Lung (tissue), 12 donors: ENCODE measurements around the gene CSTF1. TPM values are rescaled to one million over a fixed set of nuclear protein-coding genes. Genes with fewer than 3 reads are reported as not detected.
A peak's percentile ranks its signal among the peaks of the same experiment; 100 is the strongest.

Source experiments
- ATAC-seq: fragments of 200-7000 bp; cut with Tn5 transposase; one replicate; pipeline ENCODE4 v1.9.1; 2020; ENCODE audit warnings: moderate number of reproducible peaks; ENCODE audit not compliant: insufficient read depth, low FRiP score
- DNase-seq, 3 donors: peaks; one replicate each; pipeline ENCODE4 v3.0.0-alpha.2; 2013 to 2017
- H3K27ac ChIP-seq, 2 donors: one replicate each; pipeline ENCODE4 v1.5.1; 2013; ENCODE audit warnings: mild to moderate bottlenecking in 2 of 2, moderate library complexity in 2 of 2, control low read depth in 1 of 2, inconsistent platforms in 1 of 2, low read depth in 1 of 2, low read length in 1 of 2
- H3K27me3 ChIP-seq, 3 donors: one replicate each; pipeline ENCODE4 v1.5.1; 2013; ENCODE audit warnings: low read length in 2 of 3; ENCODE audit not compliant: control insufficient read depth in 3 of 3, insufficient read depth in 3 of 3
- H3K36me3 ChIP-seq, 4 donors: one replicate each; pipeline ENCODE4 v1.5.1; 2013; ENCODE audit warnings: low read length in 4 of 4, mild to moderate bottlenecking in 1 of 4, moderate library complexity in 1 of 4; ENCODE audit not compliant: control insufficient read depth in 4 of 4, insufficient read depth in 4 of 4
- H3K4me1 ChIP-seq, 5 donors: one replicate each; pipeline ENCODE4 v1.5.1; 2013; ENCODE audit warnings: low read length in 5 of 5, mild to moderate bottlenecking in 2 of 5, moderate library complexity in 1 of 5; ENCODE audit not compliant: control insufficient read depth in 5 of 5, insufficient read depth in 5 of 5
- H3K4me3 ChIP-seq: one replicate; pipeline ENCODE4 v1.5.1; 2013; ENCODE audit warnings: mild to moderate bottlenecking, control low read depth, moderate library complexity
- H3K9ac ChIP-seq, 2 donors: one replicate each; pipeline ENCODE4 v1.5.1; 2013; ENCODE audit warnings: low read length in 2 of 2, control low read depth in 1 of 2; ENCODE audit not compliant: insufficient read depth in 1 of 2
- H3K9me3 ChIP-seq, 4 donors: one replicate each; pipeline ENCODE4 v1.5.1; 2013; ENCODE audit warnings: low read length in 3 of 4, mild to moderate bottlenecking in 1 of 4, moderate library complexity in 1 of 4; ENCODE audit not compliant: control insufficient read depth in 4 of 4, insufficient read depth in 3 of 4
- CTCF ChIP-seq: IDR thresholded peaks from 2 replicates; pipeline ENCODE4 v1.5.1; 2012; ENCODE audit warnings: mild to moderate bottlenecking; ENCODE audit errors: control extremely low read depth, extremely low read depth
- whole genome bisulfite sequencing, 2 donors: extraction: QIAGEN DNeasy Blood & Tissue Kit; methylation state at CpG; one replicate each; pipeline ENCODE4 v1.1.7; 2013; 5-methylcytosine and 5-hydroxymethylcytosine counted together
- polyA plus RNA-seq, 2 donors: library from polyadenylated mRNA; stranded (reverse); fragments of 200-250 nt; gene quantifications; one replicate each; pipeline ENCODE4 v1.2.1, GENCODE V29; 2013
- total RNA-seq, 2 donors: library from RNA; depleted of rRNA in 1 of 2; stranded (reverse); fragments of >200 nt in 1 of 2; gene quantifications; one replicate each; pipeline ENCODE4 v1.2.1, GENCODE V29; 2014 to 2021
- donor health status: control.
- donor health status: control.
- donor health status: Bipolar disorder and iron deficiency.
- donor health status: healthy.
- donor health status: DM: yes; HTN: yes; CAD: no.

Gene CSTF1
- total and polyA plus RNA-seq, 4 donors: 6.4 to 36.1 (median 19.1) TPM

- H3K4me1 ChIP-seq: peaks cover 0 to 61% (median 14%) of the 10 kb centered on the region in 5 donors
- peak in 2 of 3 donors; percentile 92 to 94 for DNase-seq
- H3K9ac ChIP-seq: no peak overlapping the region
- no peaks in the 10 kb centered on the region for H3K9me3 ChIP-seq
- no peak overlapping the region for H3K27ac ChIP-seq
- ATAC-seq: no peak
- no peaks in the 10 kb centered on the region for H3K27me3 ChIP-seq
- no peak overlapping the region for H3K4me3 ChIP-seq
- 60 to 62% methylated on average over 1 of the region's 1 CpG for WGBS, 2 donors
- peaks cover 0 to 20% (median 0%) of the 10 kb centered on the region in 4 donors for H3K36me3 ChIP-seq
- no peak for TF ChIP-seq CTCF
These were observed 31.4 kb downstream of the CSTF1 start for GRCh38 chr20:56423886-56424285.

GRCh38 chr20:56424931-56425330 lies 32.5 kb downstream of the CSTF1 start:
- TF ChIP-seq CTCF: no peak
- Histone ChIP-seq H3K27me3 (no peaks in the 10 kb centered on the region), H3K36me3 (peaks cover 0 to 18% (median 0%) of the 10 kb centered on the region in 4 donors), H3K27ac (no peak overlapping the region), H3K4me1 (peaks cover 0 to 72% (median 21%) of the 10 kb centered on the region in 5 donors), H3K9me3 (no peaks in the 10 kb centered on the region), H3K9ac (no peak overlapping the region), H3K4me3 (no peak overlapping the region)
- ATAC-seq (no peak), DNase-seq (no peak)
- WGBS, 2 donors: 82 to 100% methylated on average over 1 of the region's 1 CpG

GRCh38 chr20:56426026-56426425 lies 33.6 kb downstream of the CSTF1 start:
- Histone ChIP-seq H3K27me3 (no peaks in the 10 kb centered on the region), H3K36me3 (peaks cover 0 to 8% (median 0%) of the 10 kb centered on the region in 4 donors), H3K4me1 (peaks cover 0 to 83% (median 27%) of the 10 kb centered on the region in 5 donors), H3K9ac (no peak overlapping the region), H3K9me3 (no peaks in the 10 kb centered on the region), H3K4me3 (no peak overlapping the region), H3K27ac (no peak overlapping the region)
- WGBS, 2 donors: 93% methylated on average over 9 of the region's 9 CpGs
- DNase-seq (no peak), ATAC-seq (no peak)
- no peak for TF ChIP-seq CTCF

GRCh38 chr20:56426926-56427325 lies 34.5 kb downstream of the CSTF1 start:
- H3K27me3 ChIP-seq: no peaks in the 10 kb centered on the region
- no peak overlapping the region for H3K27ac ChIP-seq
- peaks cover 0 to 85% (median 32%) of the 10 kb centered on the region in 5 donors for H3K4me1 ChIP-seq
- no peak for TF ChIP-seq CTCF
- no peaks in the 10 kb centered on the region for H3K9me3 ChIP-seq
- ATAC-seq (no peak), DNase-seq (no peak)
- H3K9ac ChIP-seq: no peak overlapping the region
- H3K36me3 ChIP-seq: peaks cover 0 to 6% (median 0%) of the 10 kb centered on the region in 4 donors
- no peak overlapping the region for H3K4me3 ChIP-seq
